CD4-positive, alpha-beta T cell treated with Interleukin-6 at 100 ng/mL for 8 hours (primary cell): ENCODE results near the gene SETSIP.
"Not testable (repeated sequence)": the region's sequence is repeated elsewhere in the genome, so short reads cannot be mapped to it uniquely, and the experiment has no call there.

Experiments used
- DNase-seq: peaks from one replicate; pipeline ENCODE4 v3.0.0-alpha.2; 2020; ENCODE audit warnings: mixed read lengths, low spot score

SETSIP gene

GRCh38 chr1:92045766-92046495, 29.3 kb downstream of the SETSIP start:
- no peak for DNase-seq

GRCh38 chr1:92043621-92044020, 31.6 kb downstream of the SETSIP start:
- DNase-seq = no peak

GRCh38 chr1:92040971-92041370, 34.2 kb downstream of the SETSIP start:
- no peak for DNase-seq

DNA sequence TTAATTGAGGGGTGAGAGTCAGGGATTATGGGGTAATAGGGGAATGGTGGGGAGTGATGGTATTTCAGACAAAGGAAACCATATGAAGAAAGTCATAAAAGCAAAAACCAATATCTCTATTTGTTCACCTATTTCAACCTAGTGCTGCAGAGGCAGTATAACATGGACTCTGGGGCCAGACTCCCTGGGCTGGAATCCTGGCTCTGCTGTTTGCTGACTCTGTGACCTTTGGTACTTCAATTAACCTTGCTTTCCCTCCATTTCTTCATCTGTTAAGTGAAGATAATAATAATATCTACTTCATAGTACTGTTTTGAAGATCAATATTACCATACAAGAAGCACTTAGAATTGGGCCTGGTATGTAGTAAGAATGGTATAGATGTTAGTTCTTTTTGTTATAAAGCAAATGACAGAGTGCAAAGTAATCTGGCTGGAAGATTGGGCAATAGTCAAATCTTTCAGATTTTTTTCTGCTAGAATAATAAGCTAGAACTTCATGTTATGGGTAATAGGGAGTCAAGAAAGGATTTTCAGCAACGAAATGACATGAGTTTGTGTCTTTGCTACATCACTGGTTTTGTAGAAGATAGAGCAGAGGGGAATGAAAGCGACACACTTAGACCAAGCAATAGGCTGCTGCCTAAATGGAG, 36.4 kb downstream of the SETSIP start:
- DNase-seq = no peak

DNA sequence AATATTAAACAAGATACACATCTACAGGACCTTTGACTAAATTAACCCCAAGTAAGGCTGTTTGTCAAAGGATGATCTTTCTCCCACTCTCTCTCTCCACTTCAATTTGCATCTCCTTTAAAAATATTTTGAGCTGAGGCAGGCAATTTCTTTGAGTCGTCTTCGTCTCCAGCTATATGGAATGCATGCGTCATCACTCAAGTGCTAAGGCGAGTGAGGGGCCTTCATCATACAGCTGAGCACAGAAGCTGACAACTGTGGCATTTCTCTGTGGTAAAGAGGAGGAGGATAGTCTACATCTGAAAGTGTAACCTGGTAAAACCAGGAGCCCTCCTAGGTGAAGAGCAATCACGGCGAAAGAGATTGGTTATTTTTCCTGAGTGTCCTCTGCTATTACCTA, 37.8 kb downstream of the SETSIP start:
- no peak for DNase-seq

- DNase-seq = no peak
Measured at GRCh38 chr1:92031281-92032110, 43.7 kb downstream of the SETSIP start.

GRCh38 chr1:92030656-92031107, 44.5 kb downstream of the SETSIP start:
- no peak for DNase-seq

DNA sequence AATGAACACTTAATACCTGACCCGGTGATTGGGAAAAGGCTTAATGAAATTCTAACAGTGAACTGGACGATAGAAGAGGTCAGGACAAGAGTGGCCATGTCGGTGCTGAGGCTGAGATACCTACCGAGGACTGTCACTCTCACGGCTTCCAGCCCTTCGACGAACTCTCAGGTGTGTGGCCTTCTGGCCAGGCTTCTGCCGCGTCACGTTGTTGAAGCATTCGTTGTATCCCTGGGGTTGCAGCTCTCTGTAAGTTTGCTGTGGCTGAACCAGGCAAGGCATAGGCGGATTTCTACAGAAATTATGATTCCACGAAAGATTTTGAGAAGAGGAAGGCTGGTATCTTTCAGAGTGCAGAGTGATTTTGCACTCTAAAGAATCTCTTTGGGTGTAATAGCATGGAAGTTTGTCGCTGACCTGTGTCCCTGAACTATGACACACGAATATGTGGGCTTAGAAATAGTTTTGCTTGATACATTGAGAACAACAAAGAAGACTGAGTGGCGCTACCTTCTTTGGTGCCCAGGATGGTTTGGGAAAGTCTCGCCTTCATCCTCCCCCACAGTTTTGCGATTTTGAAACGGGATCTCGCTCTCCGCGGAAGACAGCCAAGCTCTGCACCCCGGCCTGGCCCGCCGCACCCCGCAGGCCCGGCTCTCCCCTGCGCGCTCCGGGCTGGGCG, 45.8 kb downstream of the SETSIP start:
- DNase-seq = no peak

- DNase-seq = no peak
Measured at GRCh38 chr1:92026806-92027205, 48.4 kb downstream of the SETSIP start.

DNA sequence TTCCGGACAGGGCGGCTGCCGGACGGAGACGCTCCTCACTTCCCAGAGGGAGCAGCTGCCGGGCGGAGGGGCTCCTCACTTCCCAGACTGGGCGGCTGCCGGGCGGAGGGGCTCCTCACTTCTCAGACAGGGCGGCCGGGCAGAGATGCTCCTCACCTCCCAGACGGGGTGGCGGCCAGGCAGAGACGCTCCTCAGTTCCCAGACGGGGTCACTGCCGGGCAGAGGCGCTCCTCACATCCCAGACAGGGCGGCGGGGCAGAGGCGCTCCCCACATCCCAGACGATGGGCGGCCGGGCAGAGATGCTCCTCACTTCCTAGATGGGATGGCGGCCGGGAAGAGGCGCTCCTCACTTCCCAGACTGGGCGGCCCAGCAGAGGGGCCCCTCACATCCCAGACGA, 49.2 kb downstream of the SETSIP start:
- not testable (repeated sequence) for DNase-seq
